Measurements from ENCODE around the gene PAF1.

- TF ChIP-seq POLR2AphosphoS5 (IDR thresholded peaks at IDR 0.05; ENCODE audit: low read depth, low read length) (no peak), POLR2A (IDR thresholded peaks at IDR 0.05; ENCODE audit: low read depth, low read length) (no peak), TAF1 (IDR thresholded peaks at IDR 0.05; ENCODE audit: borderline replicate concordance, low read depth, low read length) (no peak)
Observed at GRCh38 chr19:39359026-39359425, 31.9 kb downstream of the PAF1 start.
